HepG2 (cell line): ENCODE results near the gene PKD2L1. TPM values are rescaled to one million over a fixed set of nuclear protein-coding genes. Genes with fewer than 3 reads are reported as not detected.

Experiments
- BHLHE40 ChIP-seq: IDR thresholded peaks from 2 replicates; pipeline ENCODE4 v1.6.1; 2011; ENCODE audit warnings: low read length, improper control_type of control experiment
- EP300 ChIP-seq, 3 experiments: sonication (generic) in 1 of 3; formaldehyde crosslinking in 1 of 3; IDR thresholded peaks; 2 replicates each; pipeline versions ENCODE4 v1.5.1 to v1.6.1; 2011 to 2020; ENCODE audit warnings: low read depth in 2 of 3, low read length in 2 of 3, borderline replicate concordance in 1 of 3, improper control_type of control experiment in 1 of 3, mild to moderate bottlenecking in 1 of 3, missing genetic modification reagents in 1 of 3, moderate library complexity in 1 of 3
- GZF1 ChIP-seq: sonication (generic); formaldehyde crosslinking; IDR thresholded peaks from 2 replicates; pipeline ENCODE4 v1.5.1; 2020; ENCODE audit warnings: mild to moderate bottlenecking, missing genetic modification reagents
- KLF16 ChIP-seq, 2 experiments: sonication (generic) in 1 of 2; formaldehyde crosslinking in 1 of 2; IDR thresholded peaks; 2 replicates each; pipeline versions ENCODE4 v1.6.1 to v1.8.0; 2016 to 2023; ENCODE audit warnings: missing genetic modification reagents in 2 of 2, missing compliant biosample characterization in 1 of 2
- KMT2A ChIP-seq: sonication (generic); formaldehyde crosslinking; IDR thresholded peaks from 2 replicates; pipeline ENCODE4 v1.4.0; 2020; ENCODE audit warnings: missing genetic modification reagents
- NR2F1 ChIP-seq, 2 experiments: fragments of 450-650 bp in 1 of 2; formaldehyde crosslinking in 1 of 2; IDR thresholded peaks; 2 replicates each; pipeline versions ENCODE4 v1.5.0 to v1.6.1; 2016 to 2020; ENCODE audit warnings: mild to moderate bottlenecking in 1 of 2, missing compliant biosample characterization in 1 of 2, missing genetic modification reagents in 1 of 2, moderate library complexity in 1 of 2
- PATZ1 ChIP-seq: sonication (generic); formaldehyde crosslinking; IDR thresholded peaks from 2 replicates; pipeline ENCODE4 v1.4.0; 2020; ENCODE audit warnings: missing genetic modification reagents
- PAX8 ChIP-seq: sonication (generic); formaldehyde crosslinking; IDR thresholded peaks from 2 replicates; pipeline ENCODE4 v1.8.0; 2022; ENCODE audit warnings: mild to moderate bottlenecking, missing genetic modification reagents, borderline replicate concordance
- PPARG ChIP-seq: conservative IDR thresholded peaks from 2 replicates; pipeline ENCODE4 v1.6.1; 2016; ENCODE audit warnings: missing biosample characterization, missing genetic modification reagents
- SNAPC5 ChIP-seq: sonication (generic); formaldehyde crosslinking; IDR thresholded peaks from 2 replicates; pipeline ENCODE4 v1.8.1; 2023; ENCODE audit warnings: mild to moderate bottlenecking, missing genetic modification reagents, borderline replicate concordance
- SP1 ChIP-seq, 2 experiments: fragments of 450-650 bp in 1 of 2; sonication (generic) in 1 of 2; formaldehyde crosslinking in 1 of 2; IDR thresholded peaks; 2 replicates each; pipeline versions ENCODE4 v1.4.0 to v1.6.1; 2016 to 2020; ENCODE audit warnings: missing genetic modification reagents in 1 of 2
- SSRP1 ChIP-seq: IDR thresholded peaks from 2 replicates; pipeline ENCODE4 v1.6.1; 2016; ENCODE audit warnings: control low read depth
- U2AF1 ChIP-seq: fragments of 200-400 bp; formaldehyde crosslinking; optimal IDR thresholded peaks from 2 replicates; pipeline ENCODE3; 2017; ENCODE audit warnings: mild to moderate bottlenecking, low read depth, low read length
- ZKSCAN8 ChIP-seq: IDR thresholded peaks from 2 replicates; pipeline ENCODE4 v1.6.1; 2016; ENCODE audit warnings: borderline replicate concordance, missing genetic modification reagents, missing compliant biosample characterization
- ZMYM4 ChIP-seq: sonication (generic); formaldehyde crosslinking; IDR thresholded peaks from 2 replicates; pipeline ENCODE4 v1.8.1; 2023; ENCODE audit warnings: mild to moderate bottlenecking, missing genetic modification reagents
- ZSCAN22 ChIP-seq: sonication (generic); formaldehyde crosslinking; IDR thresholded peaks from 2 replicates; pipeline ENCODE4 v1.4.0; 2020; ENCODE audit warnings: mild to moderate bottlenecking, missing genetic modification reagents
- polyA plus RNA-seq, 8 experiments: library from polyadenylated mRNA; depleted of rRNA in 3 of 8; stranded (reverse) in 7 of 8; unstranded in 1 of 8; fragments of >200 nt; fragmentation: Illumina TruSeq in 4 of 8; extraction: Trizol in 4 of 8; gene quantifications; 2 replicates each; pipeline versions ENCODE4 v1.2.1 to v1.2.3, GENCODE V29; 2011 to 2016; ENCODE audit warnings: low read depth in 4 of 8, missing spikeins in 1 of 8, mixed read lengths in 1 of 8; ENCODE audit not compliant: insufficient read depth in 1 of 8
- total RNA-seq, 5 experiments: library from RNA; depleted of rRNA; stranded (reverse); fragments of >200 nt; fragmentation: Illumina TruSeq; extraction: Trizol; gene quantifications; 2 replicates each; pipeline ENCODE4 v1.2.3, GENCODE V29; 2016; ENCODE audit warnings: low read depth in 1 of 5
- TF ChIP-seq, protein P1 (sequence below): sonication (generic); formaldehyde crosslinking; IDR thresholded peaks from 2 replicates; pipeline ENCODE4 v1.5.1; 2020; ENCODE audit warnings: mild to moderate bottlenecking, missing genetic modification reagents
- TF ChIP-seq, protein P2 (sequence below): sonication (generic); formaldehyde crosslinking; IDR thresholded peaks from 2 replicates; pipeline ENCODE4 v1.8.1; 2023; ENCODE audit warnings: mild to moderate bottlenecking, missing genetic modification reagents
- TF ChIP-seq, protein P3 (sequence below): sonication (generic); formaldehyde crosslinking; IDR thresholded peaks from 2 replicates; pipeline ENCODE4 v1.4.0; 2020; ENCODE audit warnings: missing genetic modification reagents

PKD2L1 gene
- total and polyA plus RNA-seq, 2 of the 13 experiments (the other 11 are each of a cell fraction or from before 2014, with no cell fraction given), result 0.07 to 0.15 TPM

- TF ChIP-seq, protein P1, sequence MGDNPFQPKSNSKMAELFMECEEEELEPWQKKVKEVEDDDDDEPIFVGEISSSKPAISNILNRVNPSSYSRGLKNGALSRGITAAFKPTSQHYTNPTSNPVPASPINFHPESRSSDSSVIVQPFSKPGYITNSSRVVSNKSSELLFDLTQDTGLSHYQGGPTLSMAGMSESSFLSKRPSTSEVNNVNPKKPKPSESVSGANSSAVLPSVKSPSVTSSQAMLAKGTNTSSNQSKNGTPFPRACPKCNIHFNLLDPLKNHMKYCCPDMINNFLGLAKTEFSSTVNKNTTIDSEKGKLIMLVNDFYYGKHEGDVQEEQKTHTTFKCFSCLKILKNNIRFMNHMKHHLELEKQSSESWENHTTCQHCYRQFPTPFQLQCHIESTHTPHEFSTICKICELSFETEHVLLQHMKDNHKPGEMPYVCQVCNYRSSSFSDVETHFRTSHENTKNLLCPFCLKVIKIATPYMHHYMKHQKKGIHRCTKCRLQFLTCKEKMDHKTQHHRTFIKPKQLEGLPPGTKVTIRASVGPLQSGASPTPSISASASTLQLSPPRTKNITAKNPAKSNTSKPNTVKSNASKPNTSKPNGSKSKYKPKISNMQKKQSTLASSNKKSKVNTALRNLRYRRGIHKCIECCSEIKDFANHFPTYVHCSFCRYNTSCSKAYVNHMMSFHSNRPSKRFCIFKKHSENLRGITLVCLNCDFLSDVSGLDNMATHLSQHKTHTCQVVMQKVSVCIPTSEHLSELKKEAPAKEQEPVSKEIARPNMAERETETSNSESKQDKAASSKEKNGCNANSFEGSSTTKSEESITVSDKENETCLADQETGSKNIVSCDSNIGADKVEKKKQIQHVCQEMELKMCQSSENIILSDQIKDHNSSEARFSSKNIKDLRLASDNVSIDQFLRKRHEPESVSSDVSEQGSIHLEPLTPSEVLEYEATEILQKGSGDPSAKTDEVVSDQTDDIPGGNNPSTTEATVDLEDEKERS, result no peak
- TF ChIP-seq NR2F1 (CRISPR knock-in tag; IDR thresholded peaks at IDR 0.05), result 0 out of 4 replicates have a peak, but pooled peaks of 1 of the 2 experiments have one; percentile 20
- TF ChIP-seq SSRP1 (CRISPR knock-in tag), result no peak
- TF ChIP-seq PPARG (CRISPR knock-in tag), result no peak
- TF ChIP-seq, protein P2, sequence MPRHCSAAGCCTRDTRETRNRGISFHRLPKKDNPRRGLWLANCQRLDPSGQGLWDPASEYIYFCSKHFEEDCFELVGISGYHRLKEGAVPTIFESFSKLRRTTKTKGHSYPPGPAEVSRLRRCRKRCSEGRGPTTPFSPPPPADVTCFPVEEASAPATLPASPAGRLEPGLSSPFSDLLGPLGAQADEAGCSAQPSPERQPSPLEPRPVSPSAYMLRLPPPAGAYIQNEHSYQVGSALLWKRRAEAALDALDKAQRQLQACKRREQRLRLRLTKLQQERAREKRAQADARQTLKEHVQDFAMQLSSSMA (CRISPR knock-in tag), result 0 out of 2 replicates have a peak, but pooled peaks have one; percentile 49
- no peak for TF ChIP-seq GZF1 (CRISPR knock-in tag)
- no peak for TF ChIP-seq SNAPC5 (CRISPR knock-in tag)
- no peak for TF ChIP-seq SP1 (IDR thresholded peaks at IDR 0.05)
- TF ChIP-seq SP1 (CRISPR knock-in tag; IDR thresholded peaks at IDR 0.05), result no peak
- TF ChIP-seq PATZ1 (CRISPR knock-in tag), result peak; percentile 55; the same call in 1 of the 2 replicates
- no peak for TF ChIP-seq BHLHE40
- 0 out of 2 replicates have a peak, but pooled peaks have one; percentile 43 for TF ChIP-seq ZKSCAN8
- peak; percentile 95 for TF ChIP-seq KMT2A (CRISPR knock-in tag)
- TF ChIP-seq ZSCAN22 (CRISPR knock-in tag), result no peak
- peak in 1 of 2 experiments; percentile 39; a peak in 2 of 4 replicates for TF ChIP-seq EP300 (IDR thresholded peaks at IDR 0.05; ENCODE audit: low read depth in 2 of 2, low read length in 2 of 2)
- TF ChIP-seq EP300 (CRISPR knock-in tag; IDR thresholded peaks at IDR 0.05; ENCODE audit: borderline replicate concordance), result no peak
- TF ChIP-seq KLF16 (CRISPR knock-in tag; IDR thresholded peaks at IDR 0.05), result peak in 1 of 2 experiments; percentile 82; a peak in 1 of 4 replicates
- no peak for TF ChIP-seq U2AF1
- TF ChIP-seq ZMYM4, result peak; percentile 94
- TF ChIP-seq, protein P3, sequence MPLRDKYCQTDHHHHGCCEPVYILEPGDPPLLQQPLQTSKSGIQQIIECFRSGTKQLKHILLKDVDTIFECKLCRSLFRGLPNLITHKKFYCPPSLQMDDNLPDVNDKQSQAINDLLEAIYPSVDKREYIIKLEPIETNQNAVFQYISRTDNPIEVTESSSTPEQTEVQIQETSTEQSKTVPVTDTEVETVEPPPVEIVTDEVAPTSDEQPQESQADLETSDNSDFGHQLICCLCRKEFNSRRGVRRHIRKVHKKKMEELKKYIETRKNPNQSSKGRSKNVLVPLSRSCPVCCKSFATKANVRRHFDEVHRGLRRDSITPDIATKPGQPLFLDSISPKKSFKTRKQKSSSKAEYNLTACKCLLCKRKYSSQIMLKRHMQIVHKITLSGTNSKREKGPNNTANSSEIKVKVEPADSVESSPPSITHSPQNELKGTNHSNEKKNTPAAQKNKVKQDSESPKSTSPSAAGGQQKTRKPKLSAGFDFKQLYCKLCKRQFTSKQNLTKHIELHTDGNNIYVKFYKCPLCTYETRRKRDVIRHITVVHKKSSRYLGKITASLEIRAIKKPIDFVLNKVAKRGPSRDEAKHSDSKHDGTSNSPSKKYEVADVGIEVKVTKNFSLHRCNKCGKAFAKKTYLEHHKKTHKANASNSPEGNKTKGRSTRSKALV (CRISPR knock-in tag), result no peak
- TF ChIP-seq PAX8 (CRISPR knock-in tag), result no peak
Observed at GRCh38 chr10:100267239-100268104, 62.6 kb downstream of the PKD2L1 start, which contains the start of gene CWF19L1 (continued).
